H7 (cell line): ENCODE data around the gene ERVMER34-1. TPM values are rescaled to one million over a fixed set of nuclear protein-coding genes. Genes with fewer than 3 reads are reported as not detected.

ENCODE experiments used
- DNase-seq: peaks from one replicate; pipeline ENCODE4 v3.0.0; 2012
- H3K27me3 ChIP-seq: 2 replicates; pipeline ENCODE4 v1.6.0; 2011; ENCODE audit warnings: mild to moderate bottlenecking, low read length; ENCODE audit not compliant: control insufficient read depth, insufficient read depth
- H3K36me3 ChIP-seq: replicated peaks from 2 replicates; pipeline ENCODE4 v1.5.1; 2011; ENCODE audit warnings: low read length; ENCODE audit not compliant: control insufficient read depth, insufficient read depth
- H3K4me3 ChIP-seq: 2 replicates; pipeline ENCODE4 v1.5.1; 2011; ENCODE audit warnings: low read depth, mild to moderate bottlenecking, control low read depth, low read length, moderate library complexity; ENCODE audit not compliant: insufficient read depth
- total RNA-seq: library from RNA; depleted of rRNA; stranded (reverse); fragments of >200 nt; shearing (Covaris generic); gene quantifications from 2 replicates; pipeline ENCODE4 v1.2.3, GENCODE V29; 2014; rRNA removed

The ERVMER34-1 gene
- total RNA-seq, 1 experiment from 2014 or later = 3.4 TPM

DNA sequence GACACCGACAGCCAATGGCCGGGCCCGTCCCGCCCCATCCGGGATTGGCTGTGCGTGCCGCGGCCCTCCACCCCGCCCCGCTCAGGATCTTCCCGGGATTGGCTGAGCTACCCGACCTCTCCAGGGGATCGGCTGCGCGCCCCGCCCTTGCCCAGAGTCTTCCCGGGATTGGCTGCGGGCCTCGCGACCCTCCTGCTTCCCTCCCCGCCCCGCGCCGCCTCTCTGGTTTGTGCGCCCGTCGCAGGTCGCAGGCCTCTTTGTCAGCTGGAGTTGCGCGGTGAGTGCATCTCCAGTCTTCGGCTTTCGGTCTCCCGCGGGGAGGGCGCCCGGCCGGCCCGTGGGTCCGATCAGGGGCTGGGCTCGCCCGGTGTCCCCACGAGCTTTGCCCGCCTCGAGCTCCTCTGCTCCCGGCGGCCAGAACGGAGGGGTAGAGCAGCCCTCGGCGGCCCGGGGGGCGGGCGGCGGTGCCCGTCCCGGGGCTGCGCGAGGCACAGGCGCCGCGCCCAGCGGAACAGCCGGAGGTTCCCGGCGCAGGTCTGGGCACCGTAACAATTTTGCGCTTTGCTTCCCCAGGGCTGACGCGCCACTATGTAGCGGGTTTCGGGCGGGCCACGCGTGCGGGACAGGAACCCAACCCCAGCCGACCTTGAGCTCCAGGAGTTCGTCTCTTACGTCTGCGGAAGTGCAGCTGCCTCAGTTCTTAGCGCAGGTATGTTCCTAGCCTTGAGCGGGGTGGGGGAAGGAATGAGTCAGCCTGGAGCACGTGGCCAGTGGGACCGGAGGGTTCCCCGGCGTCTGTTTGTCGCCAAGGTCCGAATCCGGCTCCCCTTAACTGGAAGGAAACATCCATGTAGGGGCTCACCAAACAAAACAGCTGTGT lies 38.7 kb downstream of the ERVMER34-1 start:
- DNase-seq = peak; percentile 98
- H3K36me3 ChIP-seq = peaks cover 26% of the 10 kb centered on the region

GRCh38 chr4:52711834-52712250 lies 39.4 kb downstream of the ERVMER34-1 start:
- Histone ChIP-seq H3K4me3 (peak overlapping the region; percentile 26; the same call in 1 of the 2 replicates), H3K27me3 (no peaks in the 10 kb centered on the region), H3K36me3 (peaks cover 25% of the 10 kb centered on the region)
- no peak for DNase-seq

More for the DNA sequence above, 38.7 kb downstream of the ERVMER34-1 start:
- peak overlapping the region; percentile 89 for H3K4me3 ChIP-seq
- H3K27me3 ChIP-seq = no peaks in the 10 kb centered on the region

DNA sequence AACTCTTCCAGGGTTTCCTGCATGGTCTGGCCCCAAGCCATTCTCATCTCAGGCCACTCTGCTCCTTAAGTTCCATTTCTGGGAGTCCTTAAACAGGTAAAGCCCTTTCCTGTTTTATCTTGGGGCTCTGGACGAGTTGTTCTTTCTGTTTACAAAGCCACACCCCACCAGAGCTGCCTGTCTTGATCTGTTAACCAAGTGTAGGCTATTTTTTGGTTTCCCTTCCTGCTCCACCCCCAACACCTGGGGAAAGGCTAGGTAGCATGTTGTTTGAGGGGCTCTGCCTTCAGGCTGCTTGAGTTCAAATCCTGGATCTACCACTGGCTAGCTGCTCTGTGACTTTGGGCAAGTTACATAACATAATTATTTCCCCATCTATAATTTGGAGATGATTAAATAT lies 40.0 kb downstream of the ERVMER34-1 start:
- Histone ChIP-seq H3K4me3 (no peak overlapping the region), H3K36me3 (peaks cover 22% of the 10 kb centered on the region), H3K27me3 (no peaks in the 10 kb centered on the region)
- DNase-seq = no peak

DNA sequence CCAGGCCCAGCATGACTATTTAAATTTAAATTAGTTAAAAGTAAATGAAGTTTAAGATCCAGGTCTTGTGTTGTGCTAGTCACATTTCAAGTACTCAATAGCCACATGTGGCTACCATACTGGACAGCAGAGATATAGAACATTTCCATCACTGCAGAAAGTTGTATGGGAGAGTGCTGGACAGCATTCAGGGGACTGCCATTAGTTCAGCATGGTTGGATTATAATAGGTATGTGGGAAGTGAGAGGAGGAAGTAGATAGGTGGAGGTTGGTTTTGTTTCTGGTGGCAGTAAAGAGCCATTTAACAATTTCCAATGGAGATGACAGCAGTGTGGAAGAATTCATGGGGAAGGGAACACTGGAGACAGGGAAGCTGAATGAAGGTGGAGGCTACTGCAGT lies 42.1 kb downstream of the ERVMER34-1 start:
- DNase-seq = no peak
- Histone ChIP-seq H3K4me3 (no peak overlapping the region), H3K36me3 (peaks cover 8% of the 10 kb centered on the region), H3K27me3 (no peaks in the 10 kb centered on the region)

GRCh38 chr4:52704661-52705060 lies 46.6 kb downstream of the ERVMER34-1 start:
- Histone ChIP-seq H3K36me3 (no peaks in the 10 kb centered on the region), H3K4me3 (no peak overlapping the region), H3K27me3 (no peaks in the 10 kb centered on the region)
- no peak for DNase-seq

GRCh38 chr4:52704133-52704532 lies 47.1 kb downstream of the ERVMER34-1 start:
- no peaks in the 10 kb centered on the region for H3K27me3 ChIP-seq
- H3K36me3 ChIP-seq = no peaks in the 10 kb centered on the region
- no peak overlapping the region for H3K4me3 ChIP-seq
- no peak for DNase-seq

- H3K27me3 ChIP-seq = no peaks in the 10 kb centered on the region
- H3K36me3 ChIP-seq = no peaks in the 10 kb centered on the region
- H3K4me3 ChIP-seq = no peak overlapping the region
- DNase-seq = no peak
Measured at GRCh38 chr4:52701207-52701606, 50.0 kb downstream of the ERVMER34-1 start.

DNA sequence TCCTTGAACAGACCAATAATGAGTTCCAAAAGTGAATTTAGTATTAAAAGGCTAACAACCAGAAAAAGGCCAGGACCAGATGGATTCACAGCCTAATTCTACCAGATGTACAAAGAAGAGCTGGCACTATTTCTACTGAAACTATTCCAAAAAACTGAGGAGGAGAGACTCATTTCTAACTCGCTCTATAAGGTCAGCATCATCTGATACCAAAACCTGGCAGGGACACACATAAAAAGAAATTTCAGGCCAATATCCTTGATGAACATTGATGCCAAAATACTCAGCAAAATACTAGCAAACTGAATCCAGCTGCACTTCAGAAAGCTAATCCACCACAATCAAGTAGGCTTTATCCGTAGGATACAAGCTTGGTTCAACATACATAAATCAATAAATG lies 56.3 kb downstream of the ERVMER34-1 start:
- Histone ChIP-seq H3K27me3 (no peaks in the 10 kb centered on the region), H3K4me3 (no peak overlapping the region), H3K36me3 (no peaks in the 10 kb centered on the region)
- no peak for DNase-seq

GRCh38 chr4:52693492-52693891 lies 57.7 kb downstream of the ERVMER34-1 start:
- H3K27me3 ChIP-seq = no peaks in the 10 kb centered on the region
- no peaks in the 10 kb centered on the region for H3K36me3 ChIP-seq
- no peak for DNase-seq
- no peak overlapping the region for H3K4me3 ChIP-seq

Other genes with a start within 250 kb of the ERVMER34-1 start
- gene USP46, start 92.1 kb downstream of the ERVMER34-1 start, total RNA-seq = 21.3 and 29.8 TPM in 2 replicates
- gene RASL11B, start 110.9 kb upstream of the ERVMER34-1 start, total RNA-seq = 20.6 and 32.4 TPM in 2 replicates